SK-N-SH (cell line): ENCODE results near the gene POLR1A. TPM values are rescaled to one million over a fixed set of nuclear protein-coding genes. Genes with fewer than 3 reads are reported as not detected.
A peak's percentile ranks its signal among the peaks of the same experiment; 100 is the strongest.

ENCODE experiments used
- CTCF ChIA-PET: fragments of 300-600, 350-600 bp; formaldehyde crosslinking; extraction: SDS; loops from one replicate; lab custom pipeline; 2021; lab: Yijun Ruan, JAX
- POLR2A ChIA-PET: fragments of 350-600 bp; sonication (Branson Sonifier 250); formaldehyde crosslinking; extraction: SDS; loops from one replicate; lab custom pipeline; 2020; ENCODE audit warnings: antibody characterized with exemption, inconsistent platforms; lab: Yijun Ruan, JAX
- DNase-seq: peaks from one replicate; pipeline ENCODE4 v3.0.0; 2012
- H2AFZ ChIP-seq: fragments of 200-600 bp; sonication (generic); 2 replicates; pipeline ENCODE4 v1.8.1; 2016; ENCODE audit warnings: antibody characterized with exemption, mild to moderate bottlenecking, low read depth
- H3F3A ChIP-seq: fragments of 200-600 bp; sonication (generic); replicated peaks from 2 replicates; pipeline ENCODE3; 2016; ENCODE audit warnings: antibody characterized with exemption, mild to moderate bottlenecking; ENCODE audit not compliant: insufficient read depth
- H3K27ac ChIP-seq, 2 experiments: fragments of 200-500 bp in 1 of 2; fragments of 200-600 bp in 1 of 2; sonication (Bioruptor generic) in 1 of 2; sonication (generic), shearing (Covaris generic) in 1 of 2; 2 replicates each; pipeline versions ENCODE4 v1.5.1 to v1.6.1; 2014 to 2016; ENCODE audit warnings: low read depth in 2 of 2, inconsistent platforms in 1 of 2, low read length in 1 of 2, mild to moderate bottlenecking in 1 of 2, mixed read lengths in 1 of 2
- H3K27me3 ChIP-seq: fragments of 200-600 bp; sonication (generic), shearing (Covaris generic); 2 replicates; pipeline ENCODE4 v1.6.1; 2016; ENCODE audit warnings: mixed run types; ENCODE audit not compliant: insufficient read depth
- H3K36me3 ChIP-seq, 2 experiments: fragments of 200-500 bp in 1 of 2; fragments of 200-600 bp in 1 of 2; sonication (Bioruptor generic) in 1 of 2; sonication (generic) in 1 of 2; replicated peaks in 1 of 2; 2 replicates each; pipeline versions ENCODE3 to v1.5.1; 2014 to 2016; ENCODE audit warnings: low read length in 1 of 2, mild to moderate bottlenecking in 1 of 2; ENCODE audit not compliant: insufficient read depth in 2 of 2, control insufficient read depth in 1 of 2
- H3K4me1 ChIP-seq, 2 experiments: fragments of 200-500 bp in 1 of 2; fragments of 200-600 bp in 1 of 2; sonication (Bioruptor generic) in 1 of 2; sonication (generic), shearing (Covaris generic) in 1 of 2; 2 replicates each; pipeline versions ENCODE4 v1.5.1 to v1.6.1; 2014 to 2016; ENCODE audit warnings: low read depth in 1 of 2, low read length in 1 of 2, mixed run types in 1 of 2; ENCODE audit not compliant: insufficient read depth in 2 of 2, control insufficient read depth in 1 of 2
- H3K4me2 ChIP-seq: fragments of 200-600 bp; sonication (generic), shearing (Covaris generic); 2 replicates; pipeline ENCODE4 v1.6.1; 2017; ENCODE audit warnings: mixed run types
- H3K4me3 ChIP-seq, 2 experiments: fragments of 200-500 bp in 1 of 2; fragments of 200-600 bp in 1 of 2; sonication (Bioruptor generic) in 1 of 2; sonication (generic), shearing (Covaris generic) in 1 of 2; 2 replicates each; pipeline versions ENCODE4 v1.5.1 to v1.8.1; 2014 to 2016; ENCODE audit warnings: low read depth in 2 of 2, inconsistent platforms in 1 of 2, low read length in 1 of 2, mild to moderate bottlenecking in 1 of 2, mixed read lengths in 1 of 2, moderate library complexity in 1 of 2
- H3K79me2 ChIP-seq: fragments of 200-600 bp; sonication (generic); 2 replicates; pipeline ENCODE4 v1.8.1; 2017; ENCODE audit warnings: mild to moderate bottlenecking; ENCODE audit not compliant: insufficient read depth
- H3K9ac ChIP-seq: fragments of 200-600 bp; sonication (generic); 2 replicates; pipeline ENCODE4 v1.6.1; 2017; ENCODE audit warnings: mixed run types
- H3K9me2 ChIP-seq: fragments of 200-600 bp; sonication (generic); 2 replicates; pipeline ENCODE4 v1.6.1; 2017; ENCODE audit warnings: mixed run types
- H3K9me3 ChIP-seq: fragments of 200-600 bp; sonication (generic); 2 replicates; pipeline ENCODE4 v1.6.1; 2017; ENCODE audit warnings: mixed run types, mild to moderate bottlenecking, moderate library complexity
- H4K20me1 ChIP-seq: fragments of 200-600 bp; sonication (generic); 2 replicates; pipeline ENCODE4 v1.6.1; 2017; ENCODE audit warnings: mild to moderate bottlenecking, mixed run types; ENCODE audit not compliant: insufficient read depth
- CHD2 ChIP-seq: fragments of 150-350 bp; IDR thresholded peaks from 2 replicates; pipeline ENCODE4 v1.6.1; 2018; ENCODE audit warnings: low read length; ENCODE audit not compliant: partially characterized antibody
- ELF1 ChIP-seq: IDR thresholded peaks from 2 replicates; pipeline ENCODE4 v1.4.0; 2012
- EP300 ChIP-seq, 2 experiments: IDR thresholded peaks; 2 replicates each; pipeline versions ENCODE4 v1.4.0 to v1.6.1; 2012; ENCODE audit warnings: borderline replicate concordance in 1 of 2, low read depth in 1 of 2, low read length in 1 of 2
- FOSL2 ChIP-seq: IDR thresholded peaks from 2 replicates; pipeline ENCODE4 v1.4.0; 2012; ENCODE audit warnings: low read depth, mild to moderate bottlenecking, moderate library complexity, borderline replicate concordance
- GABPA ChIP-seq: IDR thresholded peaks from 2 replicates; pipeline ENCODE4 v1.4.0; 2012; ENCODE audit warnings: low read depth, mild to moderate bottlenecking
- MXI1 ChIP-seq: IDR thresholded peaks from 2 replicates; pipeline ENCODE4 v1.6.1; 2012; ENCODE audit warnings: mild to moderate bottlenecking, low read depth, low read length, improper control_type of control experiment
- NRF1 ChIP-seq: IDR thresholded peaks from 2 replicates; pipeline ENCODE4 v1.6.1; 2012; ENCODE audit warnings: low read depth, mild to moderate bottlenecking, low read length
- POLR2AphosphoS5 ChIP-seq: IDR thresholded peaks from 2 replicates; pipeline ENCODE4 v1.6.1; 2012; ENCODE audit warnings: low read depth, low read length
- SIN3A ChIP-seq: IDR thresholded peaks from 2 replicates; pipeline ENCODE4 v1.6.1; 2012; ENCODE audit warnings: low read depth, mild to moderate bottlenecking, low read length, moderate library complexity, borderline replicate concordance
- TCF12 ChIP-seq: IDR thresholded peaks from 2 replicates; pipeline ENCODE4 v1.4.0; 2012
- TEAD4 ChIP-seq: IDR thresholded peaks from 2 replicates; pipeline ENCODE4 v1.4.0; 2012; ENCODE audit warnings: mild to moderate bottlenecking, borderline replicate concordance; ENCODE audit not compliant: insufficient read depth
- YY1 ChIP-seq: IDR thresholded peaks from 2 replicates; pipeline ENCODE4 v1.4.0; 2012; ENCODE audit warnings: low read depth, mild to moderate bottlenecking
- WGBS: methylation state at CpG from one replicate; pipeline ENCODE4 v1.1.6; 2017; ENCODE audit warnings: low lambda C conversion rate; 5-methylcytosine and 5-hydroxymethylcytosine counted together
- polyA plus RNA-seq, 3 experiments: library from polyadenylated mRNA; depleted of rRNA; stranded (reverse); fragments of >200 nt; gene quantifications; 2 replicates each; pipeline ENCODE4 v1.2.3, GENCODE V29; 2012
- TF ChIP-seq, protein P1 (sequence below): fragments of 150-350 bp; IDR thresholded peaks from 2 replicates; pipeline ENCODE4 v1.6.1; 2016; ENCODE audit warnings: mild to moderate bottlenecking, low read depth, low read length
- TF ChIP-seq, protein P2 (sequence below): fragments of 150-350 bp; IDR thresholded peaks from 2 replicates; pipeline ENCODE4 v1.6.1; 2017; ENCODE audit warnings: antibody characterized with exemption, low read length, low read depth, borderline replicate concordance
- TF ChIP-seq, protein P3 (sequence below): IDR thresholded peaks from 2 replicates; pipeline ENCODE4 v1.6.1; 2012; ENCODE audit warnings: mild to moderate bottlenecking, low read depth, low read length, moderate library complexity
- TF ChIP-seq, protein P4 (sequence below): IDR thresholded peaks from 2 replicates; pipeline ENCODE4; 2012

The POLR1A gene
- polyA plus RNA-seq, 1 of the 3 experiments (the other 2 are of a cell fraction) = 6.1 TPM

DNA sequence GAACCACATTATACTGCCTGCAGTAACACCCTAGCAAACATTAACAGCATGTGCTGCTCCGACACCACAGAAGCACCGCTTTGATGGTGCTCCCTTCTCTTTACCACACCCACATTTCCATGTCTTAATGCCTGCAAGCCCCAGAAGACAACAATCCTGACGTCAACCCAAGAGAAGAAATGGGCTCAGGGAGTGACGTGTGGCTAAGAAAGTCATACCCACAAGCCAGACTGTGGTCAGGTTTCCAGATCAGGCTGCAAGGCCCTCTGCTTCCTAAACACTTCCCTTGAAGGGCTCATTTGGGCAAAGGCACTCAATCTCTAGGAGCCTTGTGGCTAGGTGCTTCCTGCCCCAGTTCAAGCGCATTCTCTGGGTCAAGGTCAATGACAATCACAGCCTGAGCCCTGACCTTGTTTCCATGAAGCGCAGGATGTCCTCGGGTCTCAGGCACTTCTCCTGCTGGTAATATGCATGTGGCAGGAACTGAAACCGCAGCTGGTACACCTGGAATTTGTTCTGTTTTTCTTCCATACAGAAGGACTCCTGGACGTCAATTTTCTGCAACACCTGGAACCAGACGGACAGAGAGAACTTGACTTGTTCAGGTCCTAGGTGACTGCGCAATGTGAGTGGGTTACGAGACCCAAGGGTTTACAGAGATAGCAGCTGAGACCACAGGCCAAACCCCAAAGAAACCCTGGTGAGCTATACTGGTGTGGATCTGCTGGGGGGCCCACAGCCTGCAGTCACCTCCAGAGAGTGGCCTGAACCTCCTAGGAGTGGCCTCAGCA lies 67.2 kb downstream of the POLR1A start:
- TF ChIP-seq MXI1 (no peak), TEAD4 (no peak), ELF1 (no peak), NRF1 (no peak), FOSL2 (no peak), EP300 (IDR thresholded peaks at IDR 0.05; ENCODE audit: borderline replicate concordance in 1 of 2, low read depth in 1 of 2, low read length in 1 of 2) (no peak), SIN3A (no peak)
- Histone ChIP-seq H2AFZ (no peak overlapping the region), H3K9ac (no peak overlapping the region), H3K27me3 (no peaks in the 10 kb centered on the region), H3K36me3 (peaks cover 24 to 62% of the 10 kb centered on the region in 2 experiments), H3K4me1 (peaks cover 11 to 36% of the 10 kb centered on the region in 2 experiments), H3K4me3 (no peak overlapping the region), H3K27ac (peak overlapping the region in 1 of 2 experiments; percentile 44; a peak in 2 of 4 replicates), H4K20me1 (no peaks in the 10 kb centered on the region), H3F3A (no peaks in the 10 kb centered on the region), H3K9me2 (no peaks in the 10 kb centered on the region), H3K9me3 (no peaks in the 10 kb centered on the region), H3K79me2 (no peaks in the 10 kb centered on the region), H3K4me2 (no peak overlapping the region)
- no peak for DNase-seq
- 93% methylated on average over 9 of the region's 12 CpGs for WGBS
- POLR2A ChIA-PET = no interaction called here
- CTCF ChIA-PET = interaction anchor here (1.1 to 4.8 kb wide), 3 partner anchors 14 to 150 kb away, joined by 3 to 17 read pairs (median 4); partner anchors contain the start of gene ST3GAL5

DNA sequence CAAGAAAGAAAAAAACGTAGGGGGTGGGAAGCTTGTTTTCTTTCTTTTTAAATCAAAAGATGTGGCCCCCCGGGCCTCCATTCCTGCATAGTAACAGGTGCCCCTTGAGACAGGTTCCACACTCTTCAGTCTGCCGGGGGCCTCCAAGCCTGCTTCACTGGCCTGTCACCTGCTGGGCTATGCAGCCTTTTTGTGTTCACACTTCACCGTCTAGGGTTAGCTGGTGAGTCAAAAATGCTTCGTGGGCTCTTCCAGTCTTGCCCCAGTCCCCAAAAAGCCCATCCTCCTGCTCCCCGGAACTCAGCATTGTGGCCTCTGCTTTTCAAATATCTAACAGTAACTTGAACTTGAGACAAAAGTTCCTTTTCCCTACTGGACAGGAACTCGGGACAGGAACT lies 67.9 kb downstream of the POLR1A start:
- POLR2A ChIA-PET = interaction anchor here (0.6 kb wide), 1 partner anchor 8 kb away, joined by 4 read pairs; no protein-coding TSS in a partner anchor
- 79% methylated on average over 7 of the region's 7 CpGs for WGBS
- DNase-seq = no peak

More for the DNA sequence above, 67.9 kb downstream of the POLR1A start:
- no peaks in the 10 kb centered on the region for H3K9me3 ChIP-seq
- H3K4me2 ChIP-seq = no peak overlapping the region
- H4K20me1 ChIP-seq = no peaks in the 10 kb centered on the region
- H3K4me3 ChIP-seq = no peak overlapping the region
- CTCF ChIA-PET = interaction anchor here (0.9 to 4.8 kb wide), 5 partner anchors 15 to 210 kb away, joined by 3 to 17 read pairs (median 4); partner anchors contain the start of gene ST3GAL5
- no peaks in the 10 kb centered on the region for H3K9me2 ChIP-seq
- H3F3A ChIP-seq = no peaks in the 10 kb centered on the region
- peak overlapping the region in 1 of 2 experiments; percentile 44; a peak in 2 of 4 replicates for H3K27ac ChIP-seq
- H3K9ac ChIP-seq = no peak overlapping the region
- no peak overlapping the region for H2AFZ ChIP-seq
- no peaks in the 10 kb centered on the region for H3K27me3 ChIP-seq
- no peaks in the 10 kb centered on the region for H3K79me2 ChIP-seq
- H3K4me1 ChIP-seq = peaks cover 11 to 36% of the 10 kb centered on the region in 2 experiments
- TF ChIP-seq SIN3A (no peak), YY1 (no peak), POLR2AphosphoS5 (no peak), CHD2 (no peak), MXI1 (no peak), EP300 (IDR thresholded peaks at IDR 0.05; ENCODE audit: borderline replicate concordance in 1 of 2, low read depth in 1 of 2, low read length in 1 of 2) (no peak), ELF1 (no peak), GABPA (no peak), TCF12 (no peak), TEAD4 (no peak)
- TF ChIP-seq, protein P1, sequence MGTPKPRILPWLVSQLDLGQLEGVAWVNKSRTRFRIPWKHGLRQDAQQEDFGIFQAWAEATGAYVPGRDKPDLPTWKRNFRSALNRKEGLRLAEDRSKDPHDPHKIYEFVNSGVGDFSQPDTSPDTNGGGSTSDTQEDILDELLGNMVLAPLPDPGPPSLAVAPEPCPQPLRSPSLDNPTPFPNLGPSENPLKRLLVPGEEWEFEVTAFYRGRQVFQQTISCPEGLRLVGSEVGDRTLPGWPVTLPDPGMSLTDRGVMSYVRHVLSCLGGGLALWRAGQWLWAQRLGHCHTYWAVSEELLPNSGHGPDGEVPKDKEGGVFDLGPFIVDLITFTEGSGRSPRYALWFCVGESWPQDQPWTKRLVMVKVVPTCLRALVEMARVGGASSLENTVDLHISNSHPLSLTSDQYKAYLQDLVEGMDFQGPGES = no peak
- TF ChIP-seq, protein P2, sequence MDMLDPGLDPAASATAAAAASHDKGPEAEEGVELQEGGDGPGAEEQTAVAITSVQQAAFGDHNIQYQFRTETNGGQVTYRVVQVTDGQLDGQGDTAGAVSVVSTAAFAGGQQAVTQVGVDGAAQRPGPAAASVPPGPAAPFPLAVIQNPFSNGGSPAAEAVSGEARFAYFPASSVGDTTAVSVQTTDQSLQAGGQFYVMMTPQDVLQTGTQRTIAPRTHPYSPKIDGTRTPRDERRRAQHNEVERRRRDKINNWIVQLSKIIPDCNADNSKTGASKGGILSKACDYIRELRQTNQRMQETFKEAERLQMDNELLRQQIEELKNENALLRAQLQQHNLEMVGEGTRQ = no peak
- TF ChIP-seq, protein P3, sequence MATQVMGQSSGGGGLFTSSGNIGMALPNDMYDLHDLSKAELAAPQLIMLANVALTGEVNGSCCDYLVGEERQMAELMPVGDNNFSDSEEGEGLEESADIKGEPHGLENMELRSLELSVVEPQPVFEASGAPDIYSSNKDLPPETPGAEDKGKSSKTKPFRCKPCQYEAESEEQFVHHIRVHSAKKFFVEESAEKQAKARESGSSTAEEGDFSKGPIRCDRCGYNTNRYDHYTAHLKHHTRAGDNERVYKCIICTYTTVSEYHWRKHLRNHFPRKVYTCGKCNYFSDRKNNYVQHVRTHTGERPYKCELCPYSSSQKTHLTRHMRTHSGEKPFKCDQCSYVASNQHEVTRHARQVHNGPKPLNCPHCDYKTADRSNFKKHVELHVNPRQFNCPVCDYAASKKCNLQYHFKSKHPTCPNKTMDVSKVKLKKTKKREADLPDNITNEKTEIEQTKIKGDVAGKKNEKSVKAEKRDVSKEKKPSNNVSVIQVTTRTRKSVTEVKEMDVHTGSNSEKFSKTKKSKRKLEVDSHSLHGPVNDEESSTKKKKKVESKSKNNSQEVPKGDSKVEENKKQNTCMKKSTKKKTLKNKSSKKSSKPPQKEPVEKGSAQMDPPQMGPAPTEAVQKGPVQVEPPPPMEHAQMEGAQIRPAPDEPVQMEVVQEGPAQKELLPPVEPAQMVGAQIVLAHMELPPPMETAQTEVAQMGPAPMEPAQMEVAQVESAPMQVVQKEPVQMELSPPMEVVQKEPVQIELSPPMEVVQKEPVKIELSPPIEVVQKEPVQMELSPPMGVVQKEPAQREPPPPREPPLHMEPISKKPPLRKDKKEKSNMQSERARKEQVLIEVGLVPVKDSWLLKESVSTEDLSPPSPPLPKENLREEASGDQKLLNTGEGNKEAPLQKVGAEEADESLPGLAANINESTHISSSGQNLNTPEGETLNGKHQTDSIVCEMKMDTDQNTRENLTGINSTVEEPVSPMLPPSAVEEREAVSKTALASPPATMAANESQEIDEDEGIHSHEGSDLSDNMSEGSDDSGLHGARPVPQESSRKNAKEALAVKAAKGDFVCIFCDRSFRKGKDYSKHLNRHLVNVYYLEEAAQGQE = no peak
- TF ChIP-seq, protein P4, sequence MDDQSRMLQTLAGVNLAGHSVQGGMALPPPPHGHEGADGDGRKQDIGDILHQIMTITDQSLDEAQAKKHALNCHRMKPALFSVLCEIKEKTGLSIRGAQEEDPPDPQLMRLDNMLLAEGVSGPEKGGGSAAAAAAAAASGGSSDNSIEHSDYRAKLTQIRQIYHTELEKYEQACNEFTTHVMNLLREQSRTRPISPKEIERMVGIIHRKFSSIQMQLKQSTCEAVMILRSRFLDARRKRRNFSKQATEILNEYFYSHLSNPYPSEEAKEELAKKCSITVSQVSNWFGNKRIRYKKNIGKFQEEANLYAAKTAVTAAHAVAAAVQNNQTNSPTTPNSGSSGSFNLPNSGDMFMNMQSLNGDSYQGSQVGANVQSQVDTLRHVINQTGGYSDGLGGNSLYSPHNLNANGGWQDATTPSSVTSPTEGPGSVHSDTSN = no peak
- H3K36me3 ChIP-seq = peaks cover 17 to 62% of the 10 kb centered on the region in 2 experiments
